GM12865 (cell line): Measurements from ENCODE around the gene RXFP2.

Experiments used
- DNase-seq: peaks from one replicate; pipeline ENCODE4 v3.0.0; 2010; ENCODE audit warnings: low read depth
- H3K4me3 ChIP-seq: 2 replicates; pipeline ENCODE4 v1.5.1; 2011; ENCODE audit warnings: mild to moderate bottlenecking, low read depth, low read length, control low read depth
- TF ChIP-seq, protein P1 (sequence below): IDR thresholded peaks from 2 replicates; pipeline ENCODE4 v1.5.1; 2011; ENCODE audit warnings: low read length, control low read depth, low read depth, inconsistent platforms; ENCODE audit not compliant: insufficient read depth; ENCODE audit errors: missing control alignments

Gene RXFP2

DNA sequence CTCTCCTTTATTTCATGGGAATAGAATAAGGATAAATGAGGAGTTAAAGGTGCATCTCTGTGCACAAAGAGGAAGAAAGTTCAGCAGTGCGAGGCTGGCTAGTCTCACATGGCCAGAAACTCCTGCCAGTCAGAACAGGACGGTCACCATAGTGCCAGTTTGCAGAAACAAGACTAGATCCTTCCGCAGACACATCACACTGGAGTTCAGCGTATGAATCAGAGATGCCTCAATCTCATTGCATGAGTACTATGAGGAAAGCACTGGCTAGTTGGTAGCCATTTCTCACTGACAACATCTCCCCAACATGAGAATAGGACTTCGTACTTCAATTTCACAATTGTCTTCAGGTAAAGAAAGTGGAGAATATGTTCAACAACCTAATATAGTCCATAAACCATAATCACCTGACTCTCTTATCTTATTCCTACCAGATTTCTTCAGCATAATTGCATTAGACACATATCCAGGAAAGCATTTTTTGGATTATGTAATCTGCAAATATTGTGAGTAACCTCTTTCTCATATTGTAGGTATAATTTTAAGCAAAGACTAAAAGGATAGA, 34.9 kb downstream of the RXFP2 start:
- TF ChIP-seq, protein P1, sequence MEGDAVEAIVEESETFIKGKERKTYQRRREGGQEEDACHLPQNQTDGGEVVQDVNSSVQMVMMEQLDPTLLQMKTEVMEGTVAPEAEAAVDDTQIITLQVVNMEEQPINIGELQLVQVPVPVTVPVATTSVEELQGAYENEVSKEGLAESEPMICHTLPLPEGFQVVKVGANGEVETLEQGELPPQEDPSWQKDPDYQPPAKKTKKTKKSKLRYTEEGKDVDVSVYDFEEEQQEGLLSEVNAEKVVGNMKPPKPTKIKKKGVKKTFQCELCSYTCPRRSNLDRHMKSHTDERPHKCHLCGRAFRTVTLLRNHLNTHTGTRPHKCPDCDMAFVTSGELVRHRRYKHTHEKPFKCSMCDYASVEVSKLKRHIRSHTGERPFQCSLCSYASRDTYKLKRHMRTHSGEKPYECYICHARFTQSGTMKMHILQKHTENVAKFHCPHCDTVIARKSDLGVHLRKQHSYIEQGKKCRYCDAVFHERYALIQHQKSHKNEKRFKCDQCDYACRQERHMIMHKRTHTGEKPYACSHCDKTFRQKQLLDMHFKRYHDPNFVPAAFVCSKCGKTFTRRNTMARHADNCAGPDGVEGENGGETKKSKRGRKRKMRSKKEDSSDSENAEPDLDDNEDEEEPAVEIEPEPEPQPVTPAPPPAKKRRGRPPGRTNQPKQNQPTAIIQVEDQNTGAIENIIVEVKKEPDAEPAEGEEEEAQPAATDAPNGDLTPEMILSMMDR: no peak
- DNase-seq: peak; percentile 35
- no peak overlapping the region for H3K4me3 ChIP-seq

GRCh38 chr13:31775148-31775547, 35.8 kb downstream of the RXFP2 start:
- DNase-seq: no peak
- no peak overlapping the region for H3K4me3 ChIP-seq
- TF ChIP-seq, protein P1: no peak

GRCh38 chr13:31775686-31776085, 36.4 kb downstream of the RXFP2 start:
- TF ChIP-seq, protein P1: no peak
- DNase-seq: no peak
- H3K4me3 ChIP-seq: no peak overlapping the region

DNA sequence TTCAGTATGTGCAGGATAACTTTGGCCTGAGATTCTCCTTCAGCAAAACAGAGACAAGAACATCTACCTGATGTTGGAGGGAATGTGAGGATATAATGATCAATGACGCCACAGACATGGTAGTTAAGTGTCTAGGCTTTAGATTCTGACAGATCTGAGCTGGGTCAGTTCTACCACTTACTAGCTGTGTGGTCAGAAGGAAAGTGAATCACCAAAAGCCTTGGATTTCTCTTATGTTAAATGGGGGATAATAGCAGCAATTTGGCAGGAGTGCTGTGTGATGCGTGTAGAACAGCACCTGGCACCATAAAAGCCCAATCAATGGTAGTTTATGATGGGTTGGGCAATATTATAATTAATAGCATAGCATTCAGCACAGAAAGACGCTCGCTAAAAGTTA, 41.7 kb downstream of the RXFP2 start:
- TF ChIP-seq, protein P1: no peak
- no peak for DNase-seq
- no peak overlapping the region for H3K4me3 ChIP-seq

GRCh38 chr13:31786011-31786410, 46.7 kb downstream of the RXFP2 start:
- H3K4me3 ChIP-seq: no peak overlapping the region
- TF ChIP-seq, protein P1: no peak
- DNase-seq: no peak

DNA sequence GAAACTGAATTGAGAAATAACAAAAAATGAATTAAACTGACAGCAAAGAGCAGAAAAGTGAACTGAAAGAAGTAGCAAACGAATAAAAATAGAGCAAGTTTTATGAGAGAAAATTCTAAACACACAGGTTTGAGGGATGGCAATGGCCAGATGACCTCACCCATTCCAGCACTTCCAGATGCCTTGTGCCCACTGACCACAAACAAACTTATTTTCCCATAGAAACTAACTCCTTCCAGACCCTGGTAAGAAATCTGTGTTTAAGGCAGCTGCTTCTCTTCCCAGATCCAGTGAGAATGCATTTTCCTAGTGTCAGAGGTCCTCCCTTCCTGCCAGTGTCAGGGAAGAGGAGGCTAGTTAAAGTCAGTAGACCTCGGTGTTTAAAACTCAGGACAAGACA, 51.7 kb downstream of the RXFP2 start:
- H3K4me3 ChIP-seq: no peak overlapping the region
- TF ChIP-seq, protein P1: no peak
- no peak for DNase-seq

DNA sequence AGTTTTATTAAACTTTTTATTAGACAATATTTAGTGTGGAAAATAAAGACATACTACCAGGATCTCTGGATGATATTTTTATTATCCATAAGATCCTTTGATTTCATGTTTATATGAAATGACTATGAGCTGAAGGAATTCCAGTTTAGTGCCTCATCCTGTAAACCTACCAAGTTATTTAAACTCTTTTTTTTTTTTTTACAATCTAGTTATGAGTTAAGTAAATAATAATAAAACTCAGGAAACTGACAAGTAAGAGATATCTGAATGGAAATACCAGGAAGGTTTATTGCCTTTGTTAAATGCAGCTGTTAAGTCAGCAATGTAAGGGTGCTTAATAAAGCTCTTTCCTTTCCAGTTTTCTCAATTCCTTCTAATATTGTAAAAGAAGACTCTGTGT, 53.9 kb downstream of the RXFP2 start:
- no peak overlapping the region for H3K4me3 ChIP-seq
- no peak for DNase-seq
- TF ChIP-seq, protein P1: no peak
